GM18858 (cell line): Measurements from ENCODE around the gene VAV2.
"Not testable (repeated sequence)": the region's sequence is repeated elsewhere in the genome, so short reads cannot be mapped to it uniquely, and the experiment has no call there.

Experiments
- ATAC-seq: cut with Tn5 transposase; IDR thresholded peaks from one replicate; pipeline ENCODE4 v1.9.1; 2021; ENCODE audit not compliant: unreplicated experiment

VAV2 gene

GRCh38 chr9:133762488-133763271 lies 229.4 kb downstream of the VAV2 start:
- ATAC-seq, result no peak

- ATAC-seq, result no peak
Observed at GRCh38 chr9:133761641-133762248, 230.4 kb downstream of the VAV2 start.

- ATAC-seq, result no peak
Observed at GRCh38 chr9:133760713-133761290, 231.3 kb downstream of the VAV2 start.

- no peak for ATAC-seq
Observed at GRCh38 chr9:133759946-133760345, 232.2 kb downstream of the VAV2 start.

- ATAC-seq, result no peak
Observed at GRCh38 chr9:133759146-133759900, 232.8 kb downstream of the VAV2 start.

GRCh38 chr9:133758228-133758627 lies 233.9 kb downstream of the VAV2 start:
- ATAC-seq, result no peak

GRCh38 chr9:133754688-133755227 lies 237.4 kb downstream of the VAV2 start:
- ATAC-seq, result no peak

GRCh38 chr9:133754187-133754586 lies 237.9 kb downstream of the VAV2 start:
- ATAC-seq, result no peak

- ATAC-seq, result no peak
Observed at GRCh38 chr9:133752739-133753446, 239.2 kb downstream of the VAV2 start.

- no peak for ATAC-seq
Observed at GRCh38 chr9:133750982-133751649, 241.0 kb downstream of the VAV2 start.

- ATAC-seq, result no peak
Observed at GRCh38 chr9:133747309-133747708, 244.8 kb downstream of the VAV2 start.

- not testable (repeated sequence) for ATAC-seq
Observed at GRCh38 chr9:133744528-133744927, 247.6 kb downstream of the VAV2 start.

- ATAC-seq, result no peak
Observed at GRCh38 chr9:133742849-133743444, 249.2 kb downstream of the VAV2 start.

GRCh38 chr9:133742251-133742650 lies 249.9 kb downstream of the VAV2 start:
- no peak for ATAC-seq

- no peak for ATAC-seq
Observed at GRCh38 chr9:133741716-133742115, 250.4 kb downstream of the VAV2 start.

GRCh38 chr9:133740911-133741310 lies 251.2 kb downstream of the VAV2 start:
- no peak for ATAC-seq

- no peak for ATAC-seq
Observed at GRCh38 chr9:133739408-133740280, 252.5 kb downstream of the VAV2 start.

GRCh38 chr9:133738640-133739225 lies 253.4 kb downstream of the VAV2 start:
- ATAC-seq, result no peak
